HS-27A (cell line): ENCODE data around the gene IFITM10.
"Not testable (repeated sequence)": the region's sequence is repeated elsewhere in the genome, so short reads cannot be mapped to it uniquely, and the experiment has no call there.

Experiments
- DNase-seq: peaks from one replicate; pipeline ENCODE4 v3.0.0-alpha.2; 2012; ENCODE audit warnings: low read depth, missing footprints

IFITM10 gene

GRCh38 chr11:1690167-1691025 lies 60.0 kb downstream of the IFITM10 start:
- no peak for DNase-seq

GRCh38 chr11:1689250-1690166 lies 60.9 kb downstream of the IFITM10 start:
- DNase-seq, result not testable (repeated sequence)

GRCh38 chr11:1688336-1688947 lies 62.0 kb downstream of the IFITM10 start:
- not testable (repeated sequence) for DNase-seq

- not testable (repeated sequence) for DNase-seq
Measured at GRCh38 chr11:1686220-1686619, 64.2 kb downstream of the IFITM10 start.

GRCh38 chr11:1684886-1685874 lies 65.2 kb downstream of the IFITM10 start:
- not testable (repeated sequence) for DNase-seq

GRCh38 chr11:1683904-1684572 lies 66.4 kb downstream of the IFITM10 start:
- DNase-seq, result not testable (repeated sequence)

- DNase-seq, result not testable (repeated sequence)
Measured at GRCh38 chr11:1683216-1683615, 67.2 kb downstream of the IFITM10 start.
